WTC11 (cell line): ENCODE results near the gene CORIN. TPM values are rescaled to one million over a fixed set of nuclear protein-coding genes. Genes with fewer than 3 reads are reported as not detected.

Experiments
- ATAC-seq: fragments of 200-7000 bp; cut with Tn5 transposase; 2 replicates; pipeline ENCODE4 v1.10.0; 2021; ENCODE audit warnings: mild to moderate bottlenecking, moderate library complexity
- CTCF ChIA-PET: fragments of 300-600 bp; sonication (Branson Sonifier 250); formaldehyde crosslinking; loops from one replicate; lab custom pipeline; 2021; ENCODE audit warnings: antibody characterized with exemption; lab: Charles Lee
- POLR2A ChIA-PET: fragments of 350-600 bp; sonication (Branson Sonifier 250); formaldehyde crosslinking; loops from one replicate; lab custom pipeline; 2021; ENCODE audit warnings: antibody characterized with exemption; lab: Charles Lee
- DNase-seq: peaks from one replicate; pipeline ENCODE4 v3.0.0; 2021; ENCODE audit warnings: low spot score
- H3K27ac Mint-ChIP-seq: 2 replicates; pipeline ENCODE4 v1.8.0; 2021; ENCODE audit warnings: mixed read lengths
- H3K27me3 Mint-ChIP-seq: 2 replicates; pipeline ENCODE4 v1.8.0; 2021; ENCODE audit warnings: low read depth, mild to moderate bottlenecking, moderate library complexity, mixed read lengths
- H3K36me3 Mint-ChIP-seq: 2 replicates; pipeline ENCODE4 v1.8.0; 2021; ENCODE audit warnings: mixed read lengths
- H3K4me1 Mint-ChIP-seq: 2 replicates; pipeline ENCODE4 v1.8.0; 2022; ENCODE audit warnings: mixed read lengths
- H3K4me3 Mint-ChIP-seq: 2 replicates; pipeline ENCODE4 v1.8.0; 2021; ENCODE audit warnings: mild to moderate bottlenecking, moderate library complexity, mixed read lengths
- H3K9me3 Mint-ChIP-seq: 2 replicates; pipeline ENCODE4 v1.8.0; 2021; ENCODE audit warnings: mixed read lengths
- ETV6 ChIP-seq: sonication (generic); formaldehyde crosslinking; IDR thresholded peaks from 2 replicates; pipeline ENCODE4 v1.8.1; 2022; ENCODE audit warnings: mild to moderate bottlenecking, missing genetic modification reagents
- NR1H2 ChIP-seq: sonication (generic); formaldehyde crosslinking; IDR thresholded peaks from 2 replicates; pipeline ENCODE4 v1.9.0; 2021; ENCODE audit warnings: mild to moderate bottlenecking, moderate library complexity, missing genetic modification reagents
- NR2C2 ChIP-seq: sonication (generic); formaldehyde crosslinking; IDR thresholded peaks from 2 replicates; pipeline ENCODE4 v1.8.0; 2022; ENCODE audit warnings: mild to moderate bottlenecking, missing genetic modification reagents
- OVOL2 ChIP-seq: fragments of 250-450 bp; sonication (Bioruptor Pico); IDR thresholded peaks from 2 replicates; pipeline ENCODE4 v1.9.0; 2021; ENCODE audit warnings: mild to moderate bottlenecking, borderline replicate concordance
- TEAD4 ChIP-seq: sonication (generic); formaldehyde crosslinking; IDR thresholded peaks from 2 replicates; pipeline ENCODE4 v1.8.0; 2022; ENCODE audit warnings: mild to moderate bottlenecking, missing genetic modification reagents
- ZNF138 ChIP-seq: sonication (generic); formaldehyde crosslinking; conservative IDR thresholded peaks from 2 replicates; pipeline ENCODE4 v1.8.1; 2022; ENCODE audit warnings: mild to moderate bottlenecking, moderate library complexity, missing genetic modification reagents
- ZNF396 ChIP-seq: fragments of 250-450 bp; sonication (Bioruptor Pico); IDR thresholded peaks from 2 replicates; pipeline ENCODE4 v1.8.0; 2021; ENCODE audit warnings: mild to moderate bottlenecking, moderate library complexity, borderline replicate concordance
- total RNA-seq: library from RNA; stranded (reverse); gene quantifications from 3 replicates; pipeline ENCODE4 v1.2.3, GENCODE V29; 2021
- TF ChIP-seq, protein P1 (sequence below): sonication (generic); formaldehyde crosslinking; IDR thresholded peaks from 2 replicates; pipeline ENCODE4 v1.8.1; 2022; ENCODE audit warnings: mild to moderate bottlenecking, missing genetic modification reagents, moderate library complexity, borderline replicate concordance
- TF ChIP-seq, protein P2 (sequence below): sonication (generic); formaldehyde crosslinking; IDR thresholded peaks from 2 replicates; pipeline ENCODE4 v1.8.1; 2023; ENCODE audit warnings: mild to moderate bottlenecking, missing genetic modification reagents
- TF ChIP-seq, protein P3 (sequence below): sonication (generic); formaldehyde crosslinking; IDR thresholded peaks from 2 replicates; pipeline ENCODE4 v1.8.1; 2023; ENCODE audit warnings: mild to moderate bottlenecking, missing genetic modification reagents, borderline replicate concordance
- TF ChIP-seq, protein P4 (sequence below): fragments of 250-450 bp; sonication (Bioruptor Pico); conservative IDR thresholded peaks from 2 replicates; pipeline ENCODE4 v1.9.0; 2021; ENCODE audit warnings: mild to moderate bottlenecking
- TF ChIP-seq, protein P5 (sequence below): sonication (generic); formaldehyde crosslinking; IDR thresholded peaks from 2 replicates; pipeline ENCODE4 v1.8.1; 2022; ENCODE audit warnings: missing genetic modification reagents, borderline replicate concordance
- TF ChIP-seq, protein P6 (sequence below): sonication (generic); formaldehyde crosslinking; IDR thresholded peaks from 2 replicates; pipeline ENCODE4 v1.8.0; 2022; ENCODE audit warnings: mild to moderate bottlenecking, missing genetic modification reagents

CORIN gene
- total RNA-seq, 1 experiment from 2014 or later: 0.33 TPM

DNA sequence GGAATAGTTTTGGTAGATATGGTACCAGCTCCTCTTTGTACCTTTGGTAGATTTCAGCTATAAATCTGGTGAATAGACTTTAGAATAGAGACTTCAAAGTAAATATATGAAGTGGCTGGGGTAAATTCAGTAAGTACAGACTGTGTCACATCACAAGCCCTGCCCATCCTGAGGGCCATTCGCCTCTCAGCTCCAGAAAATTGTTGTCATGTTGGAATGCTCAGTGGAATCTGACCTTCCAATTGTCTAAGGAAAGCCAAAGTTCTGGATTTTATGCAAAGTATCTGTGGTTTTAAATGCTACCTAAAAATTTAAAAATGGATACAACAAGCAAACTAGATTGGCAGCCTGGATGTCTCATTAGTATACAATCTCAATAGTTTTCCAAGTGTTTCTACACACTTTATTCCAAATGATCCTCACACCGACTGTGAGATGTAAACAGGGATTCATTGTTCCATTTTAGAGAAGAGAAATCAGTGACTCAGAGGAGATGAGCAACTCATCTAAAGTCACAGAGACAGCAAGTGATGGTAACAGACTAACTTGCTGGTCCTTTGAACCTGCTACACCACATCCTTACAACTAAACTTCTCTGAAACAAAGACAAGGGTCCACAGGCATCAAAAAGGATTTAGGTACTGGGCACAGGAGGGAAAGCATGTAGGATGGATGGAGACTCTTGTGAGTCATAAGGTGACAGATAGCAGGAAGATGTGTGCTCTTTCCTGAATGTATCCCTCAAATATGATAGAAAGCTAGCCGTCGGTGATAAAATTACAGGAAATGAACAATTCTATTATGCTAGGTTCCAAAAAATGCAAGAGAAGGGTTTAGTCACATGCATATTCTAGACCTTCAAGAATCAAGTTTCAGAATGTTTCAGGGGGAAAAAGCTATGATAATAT lies 225.5 kb downstream of the CORIN start (continued):
- TF ChIP-seq, protein P1, sequence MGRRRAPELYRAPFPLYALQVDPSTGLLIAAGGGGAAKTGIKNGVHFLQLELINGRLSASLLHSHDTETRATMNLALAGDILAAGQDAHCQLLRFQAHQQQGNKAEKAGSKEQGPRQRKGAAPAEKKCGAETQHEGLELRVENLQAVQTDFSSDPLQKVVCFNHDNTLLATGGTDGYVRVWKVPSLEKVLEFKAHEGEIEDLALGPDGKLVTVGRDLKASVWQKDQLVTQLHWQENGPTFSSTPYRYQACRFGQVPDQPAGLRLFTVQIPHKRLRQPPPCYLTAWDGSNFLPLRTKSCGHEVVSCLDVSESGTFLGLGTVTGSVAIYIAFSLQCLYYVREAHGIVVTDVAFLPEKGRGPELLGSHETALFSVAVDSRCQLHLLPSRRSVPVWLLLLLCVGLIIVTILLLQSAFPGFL: no peak
- TF ChIP-seq, protein P2, sequence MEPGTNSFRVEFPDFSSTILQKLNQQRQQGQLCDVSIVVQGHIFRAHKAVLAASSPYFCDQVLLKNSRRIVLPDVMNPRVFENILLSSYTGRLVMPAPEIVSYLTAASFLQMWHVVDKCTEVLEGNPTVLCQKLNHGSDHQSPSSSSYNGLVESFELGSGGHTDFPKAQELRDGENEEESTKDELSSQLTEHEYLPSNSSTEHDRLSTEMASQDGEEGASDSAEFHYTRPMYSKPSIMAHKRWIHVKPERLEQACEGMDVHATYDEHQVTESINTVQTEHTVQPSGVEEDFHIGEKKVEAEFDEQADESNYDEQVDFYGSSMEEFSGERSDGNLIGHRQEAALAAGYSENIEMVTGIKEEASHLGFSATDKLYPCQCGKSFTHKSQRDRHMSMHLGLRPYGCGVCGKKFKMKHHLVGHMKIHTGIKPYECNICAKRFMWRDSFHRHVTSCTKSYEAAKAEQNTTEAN (CRISPR knock-in tag): no peak

DNA sequence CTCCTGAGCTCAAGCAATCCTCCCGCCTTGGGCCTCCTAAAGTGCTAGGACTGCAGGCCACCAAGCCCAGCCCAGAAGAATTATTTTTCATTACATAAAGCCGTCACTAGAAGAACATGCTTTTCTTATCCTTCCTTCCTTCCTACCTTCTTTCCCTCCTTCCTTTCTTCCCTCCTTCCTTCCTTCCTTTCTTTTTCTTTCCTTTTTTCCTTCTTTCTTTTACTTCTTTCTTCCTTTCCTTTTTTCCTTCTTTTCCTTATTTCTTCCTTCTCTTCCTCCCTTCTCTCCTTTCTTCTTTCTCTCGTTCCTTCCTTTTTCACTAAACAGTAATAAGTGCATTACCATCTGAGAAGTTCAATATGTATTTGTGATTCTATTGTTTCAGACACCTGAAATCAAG lies 231.4 kb downstream of the CORIN start:
- H3K27me3 Mint-ChIP-seq: peaks cover 4% of the 10 kb centered on the region; the same call in 1 of the 2 replicates
- ATAC-seq: no peak
- no peak for DNase-seq
- ChIA-PET CTCF (no interaction called here), POLR2A (no interaction called here)
- H3K27ac Mint-ChIP-seq: no peak overlapping the region
- TF ChIP-seq, protein P3, sequence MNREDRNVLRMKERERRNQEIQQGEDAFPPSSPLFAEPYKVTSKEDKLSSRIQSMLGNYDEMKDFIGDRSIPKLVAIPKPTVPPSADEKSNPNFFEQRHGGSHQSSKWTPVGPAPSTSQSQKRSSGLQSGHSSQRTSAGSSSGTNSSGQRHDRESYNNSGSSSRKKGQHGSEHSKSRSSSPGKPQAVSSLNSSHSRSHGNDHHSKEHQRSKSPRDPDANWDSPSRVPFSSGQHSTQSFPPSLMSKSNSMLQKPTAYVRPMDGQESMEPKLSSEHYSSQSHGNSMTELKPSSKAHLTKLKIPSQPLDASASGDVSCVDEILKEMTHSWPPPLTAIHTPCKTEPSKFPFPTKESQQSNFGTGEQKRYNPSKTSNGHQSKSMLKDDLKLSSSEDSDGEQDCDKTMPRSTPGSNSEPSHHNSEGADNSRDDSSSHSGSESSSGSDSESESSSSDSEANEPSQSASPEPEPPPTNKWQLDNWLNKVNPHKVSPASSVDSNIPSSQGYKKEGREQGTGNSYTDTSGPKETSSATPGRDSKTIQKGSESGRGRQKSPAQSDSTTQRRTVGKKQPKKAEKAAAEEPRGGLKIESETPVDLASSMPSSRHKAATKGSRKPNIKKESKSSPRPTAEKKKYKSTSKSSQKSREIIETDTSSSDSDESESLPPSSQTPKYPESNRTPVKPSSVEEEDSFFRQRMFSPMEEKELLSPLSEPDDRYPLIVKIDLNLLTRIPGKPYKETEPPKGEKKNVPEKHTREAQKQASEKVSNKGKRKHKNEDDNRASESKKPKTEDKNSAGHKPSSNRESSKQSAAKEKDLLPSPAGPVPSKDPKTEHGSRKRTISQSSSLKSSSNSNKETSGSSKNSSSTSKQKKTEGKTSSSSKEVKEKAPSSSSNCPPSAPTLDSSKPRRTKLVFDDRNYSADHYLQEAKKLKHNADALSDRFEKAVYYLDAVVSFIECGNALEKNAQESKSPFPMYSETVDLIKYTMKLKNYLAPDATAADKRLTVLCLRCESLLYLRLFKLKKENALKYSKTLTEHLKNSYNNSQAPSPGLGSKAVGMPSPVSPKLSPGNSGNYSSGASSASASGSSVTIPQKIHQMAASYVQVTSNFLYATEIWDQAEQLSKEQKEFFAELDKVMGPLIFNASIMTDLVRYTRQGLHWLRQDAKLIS: no peak
- TF ChIP-seq ZNF396 (no peak), TEAD4 (no peak), ETV6 (CRISPR knock-in tag) (no peak), NR1H2 (CRISPR knock-in tag) (no peak), ZNF138 (CRISPR knock-in tag) (no peak), NR2C2 (CRISPR knock-in tag) (no peak), OVOL2 (CRISPR knock-in tag) (no peak)
- TF ChIP-seq, protein P4, sequence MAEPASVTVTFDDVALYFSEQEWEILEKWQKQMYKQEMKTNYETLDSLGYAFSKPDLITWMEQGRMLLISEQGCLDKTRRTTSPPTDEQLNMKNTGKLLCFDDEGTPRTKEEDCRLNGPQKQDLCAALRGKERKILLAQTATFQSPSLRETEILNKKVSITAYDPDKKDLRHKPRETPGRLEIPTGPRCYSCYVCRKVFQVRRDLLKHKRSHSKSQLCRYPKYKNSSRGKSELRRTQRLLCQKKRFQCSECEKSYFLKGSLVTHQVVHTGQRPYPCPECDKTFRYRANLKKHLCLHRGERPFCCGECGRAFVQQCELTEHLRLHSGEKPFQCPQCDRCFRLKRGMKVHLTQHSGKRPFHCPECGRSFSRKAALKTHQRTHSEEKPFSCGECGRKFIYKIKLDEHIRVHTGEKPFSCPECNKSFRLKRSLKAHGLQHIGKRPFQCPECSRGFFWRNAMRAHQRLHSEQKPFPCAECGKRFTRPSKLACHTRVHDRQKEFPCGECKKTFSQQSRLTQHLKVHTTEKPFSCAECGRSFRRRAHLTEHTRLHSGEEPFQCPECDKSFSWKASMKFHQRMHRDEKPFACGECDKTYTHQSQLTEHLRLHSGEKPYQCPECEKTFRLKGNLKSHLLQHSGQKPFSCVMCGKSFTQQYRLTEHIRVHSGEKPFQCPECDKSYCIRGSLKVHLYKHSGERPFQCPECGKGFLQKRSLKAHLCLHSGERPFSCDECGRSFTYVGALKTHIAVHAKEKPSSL (CRISPR knock-in tag): no peak
- TF ChIP-seq, protein P5, sequence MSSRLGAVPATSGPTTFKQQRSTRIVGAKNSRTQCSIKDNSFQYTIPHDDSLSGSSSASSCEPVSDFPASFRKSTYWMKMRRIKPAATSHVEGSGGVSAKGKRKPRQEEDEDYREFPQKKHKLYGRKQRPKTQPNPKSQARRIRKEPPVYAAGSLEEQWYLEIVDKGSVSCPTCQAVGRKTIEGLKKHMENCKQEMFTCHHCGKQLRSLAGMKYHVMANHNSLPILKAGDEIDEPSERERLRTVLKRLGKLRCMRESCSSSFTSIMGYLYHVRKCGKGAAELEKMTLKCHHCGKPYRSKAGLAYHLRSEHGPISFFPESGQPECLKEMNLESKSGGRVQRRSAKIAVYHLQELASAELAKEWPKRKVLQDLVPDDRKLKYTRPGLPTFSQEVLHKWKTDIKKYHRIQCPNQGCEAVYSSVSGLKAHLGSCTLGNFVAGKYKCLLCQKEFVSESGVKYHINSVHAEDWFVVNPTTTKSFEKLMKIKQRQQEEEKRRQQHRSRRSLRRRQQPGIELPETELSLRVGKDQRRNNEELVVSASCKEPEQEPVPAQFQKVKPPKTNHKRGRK: no peak
- TF ChIP-seq, protein P6, sequence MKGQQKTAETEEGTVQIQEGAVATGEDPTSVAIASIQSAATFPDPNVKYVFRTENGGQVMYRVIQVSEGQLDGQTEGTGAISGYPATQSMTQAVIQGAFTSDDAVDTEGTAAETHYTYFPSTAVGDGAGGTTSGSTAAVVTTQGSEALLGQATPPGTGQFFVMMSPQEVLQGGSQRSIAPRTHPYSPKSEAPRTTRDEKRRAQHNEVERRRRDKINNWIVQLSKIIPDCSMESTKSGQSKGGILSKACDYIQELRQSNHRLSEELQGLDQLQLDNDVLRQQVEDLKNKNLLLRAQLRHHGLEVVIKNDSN (CRISPR knock-in tag): no peak
- H3K4me3 Mint-ChIP-seq: no peak overlapping the region
- peaks cover 11% of the 10 kb centered on the region for H3K9me3 Mint-ChIP-seq
- H3K4me1 Mint-ChIP-seq: no peaks in the 10 kb centered on the region
- no peaks in the 10 kb centered on the region for H3K36me3 Mint-ChIP-seq
